ENCODE measurements around the gene WDR59. TPM values are rescaled to one million over a fixed set of nuclear protein-coding genes. Genes with fewer than 3 reads are reported as not detected.

The WDR59 gene
- polyA plus RNA-seq, 1 of the 3 experiments (the other 2 are of a cell fraction) = 48.2 TPM

DNA sequence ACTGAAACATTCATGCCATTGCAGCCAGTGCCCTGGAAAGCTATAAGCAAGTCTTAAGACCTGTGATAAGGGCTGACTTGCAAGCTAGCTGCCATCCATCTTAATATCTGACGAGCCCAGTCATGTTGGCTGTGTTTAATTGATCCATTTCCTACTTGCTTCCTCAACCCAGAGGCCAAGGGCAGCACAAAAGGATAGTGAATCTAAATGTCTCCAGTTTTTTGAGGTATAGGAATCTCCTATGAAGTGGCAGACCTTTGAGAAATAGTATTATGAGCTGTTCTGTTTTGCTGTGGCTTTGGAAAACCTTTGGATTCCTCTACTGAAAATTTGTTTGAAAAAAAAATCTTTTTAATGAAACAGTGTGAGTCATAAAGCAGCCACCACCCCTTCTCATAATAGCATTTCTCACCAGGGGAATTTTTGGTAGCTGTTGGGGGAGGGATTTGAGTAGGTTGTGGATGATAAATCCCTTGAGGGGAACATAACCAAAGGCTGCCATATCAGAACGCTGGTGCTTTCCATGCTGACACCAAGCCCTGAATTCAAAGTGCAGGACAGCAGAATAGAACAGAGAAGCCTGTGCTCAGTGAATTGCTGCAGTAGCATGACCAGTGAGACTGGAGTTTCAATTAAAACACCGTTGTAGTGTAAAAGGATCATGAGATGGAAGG is 26.8 kb upstream of the WDR59 start:
- Histone ChIP-seq H3K36me3 (replicated peaks in 1 of 2; ENCODE audit: control insufficient read depth in 1 of 2, insufficient read depth in 2 of 2, low read length in 1 of 2) (peaks cover 0 to 3% of the 10 kb centered on the region in 2 experiments), H4K20me1 (ENCODE audit: insufficient read depth) (peaks cover 9% of the 10 kb centered on the region), H3K9me2 (no peaks in the 10 kb centered on the region), H3K27me3 (ENCODE audit: insufficient read depth) (no peaks in the 10 kb centered on the region), H3K9ac (peak overlapping the region; percentile 13; the same call in 1 of the 2 replicates), H3K4me2 (peak overlapping the region; percentile 65), H3K79me2 (ENCODE audit: insufficient read depth) (peaks cover 92% of the 10 kb centered on the region), H3K27ac (ENCODE audit: low read depth in 2 of 2, low read length in 1 of 2) (peak overlapping the region; percentile 68 to 77), H3K9me3 (no peaks in the 10 kb centered on the region), H3F3A (replicated peaks; ENCODE audit: insufficient read depth) (peaks cover 21% of the 10 kb centered on the region), H2AFZ (ENCODE audit: low read depth) (0 out of 2 replicates have a peak overlapping the region, but pooled peaks have one; percentile 0), H3K4me1 (ENCODE audit: control insufficient read depth in 1 of 2, insufficient read depth in 2 of 2, low read depth in 1 of 2, low read length in 1 of 2) (peaks cover 11 to 25% of the 10 kb centered on the region in 2 experiments; a peak in 3 of 4 replicates), H3K4me3 (ENCODE audit: low read depth in 2 of 2, low read length in 1 of 2) (no peak overlapping the region)
- 40% methylated on average over 3 of the region's 3 CpGs for WGBS (ENCODE audit: low lambda C conversion rate)
- TF ChIP-seq, protein P1, sequence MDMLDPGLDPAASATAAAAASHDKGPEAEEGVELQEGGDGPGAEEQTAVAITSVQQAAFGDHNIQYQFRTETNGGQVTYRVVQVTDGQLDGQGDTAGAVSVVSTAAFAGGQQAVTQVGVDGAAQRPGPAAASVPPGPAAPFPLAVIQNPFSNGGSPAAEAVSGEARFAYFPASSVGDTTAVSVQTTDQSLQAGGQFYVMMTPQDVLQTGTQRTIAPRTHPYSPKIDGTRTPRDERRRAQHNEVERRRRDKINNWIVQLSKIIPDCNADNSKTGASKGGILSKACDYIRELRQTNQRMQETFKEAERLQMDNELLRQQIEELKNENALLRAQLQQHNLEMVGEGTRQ (IDR thresholded peaks at IDR 0.05; ENCODE audit: borderline replicate concordance, low read depth, low read length) = no peak
- peak; percentile 61; the same call in 1 of the 2 replicates for TF ChIP-seq FOSL2 (IDR thresholded peaks at IDR 0.05; ENCODE audit: borderline replicate concordance, low read depth)
- TF ChIP-seq RXRA (IDR thresholded peaks at IDR 0.05; ENCODE audit: borderline replicate concordance, low read depth) = no peak
- no peak for TF ChIP-seq SIN3A (IDR thresholded peaks at IDR 0.05; ENCODE audit: borderline replicate concordance, low read depth, low read length)
- no peak for TF ChIP-seq GATA2 (CRISPR knock-in tag; IDR thresholded peaks at IDR 0.05)
- TF ChIP-seq SMC3 (IDR thresholded peaks at IDR 0.05; ENCODE audit: low read depth, low read length) = no peak
- no peak for TF ChIP-seq RFX5 (IDR thresholded peaks at IDR 0.05; ENCODE audit: low read length)
- TF ChIP-seq YY1 (IDR thresholded peaks at IDR 0.05; ENCODE audit: low read depth) = 0 out of 2 replicates have a peak, but pooled peaks have one; percentile 14
- no peak for TF ChIP-seq MXI1 (IDR thresholded peaks at IDR 0.05; ENCODE audit: low read depth, low read length)
- no peak for TF ChIP-seq EZH2phosphoT487 (IDR thresholded peaks at IDR 0.05; ENCODE audit: borderline replicate concordance, low read depth)
- TF ChIP-seq CHD2 (IDR thresholded peaks at IDR 0.05; ENCODE audit: low read length, partially characterized antibody) = no peak
- TF ChIP-seq MEF2A (IDR thresholded peaks at IDR 0.05; ENCODE audit: borderline replicate concordance, low read depth) = no peak
- TF ChIP-seq, protein P2, sequence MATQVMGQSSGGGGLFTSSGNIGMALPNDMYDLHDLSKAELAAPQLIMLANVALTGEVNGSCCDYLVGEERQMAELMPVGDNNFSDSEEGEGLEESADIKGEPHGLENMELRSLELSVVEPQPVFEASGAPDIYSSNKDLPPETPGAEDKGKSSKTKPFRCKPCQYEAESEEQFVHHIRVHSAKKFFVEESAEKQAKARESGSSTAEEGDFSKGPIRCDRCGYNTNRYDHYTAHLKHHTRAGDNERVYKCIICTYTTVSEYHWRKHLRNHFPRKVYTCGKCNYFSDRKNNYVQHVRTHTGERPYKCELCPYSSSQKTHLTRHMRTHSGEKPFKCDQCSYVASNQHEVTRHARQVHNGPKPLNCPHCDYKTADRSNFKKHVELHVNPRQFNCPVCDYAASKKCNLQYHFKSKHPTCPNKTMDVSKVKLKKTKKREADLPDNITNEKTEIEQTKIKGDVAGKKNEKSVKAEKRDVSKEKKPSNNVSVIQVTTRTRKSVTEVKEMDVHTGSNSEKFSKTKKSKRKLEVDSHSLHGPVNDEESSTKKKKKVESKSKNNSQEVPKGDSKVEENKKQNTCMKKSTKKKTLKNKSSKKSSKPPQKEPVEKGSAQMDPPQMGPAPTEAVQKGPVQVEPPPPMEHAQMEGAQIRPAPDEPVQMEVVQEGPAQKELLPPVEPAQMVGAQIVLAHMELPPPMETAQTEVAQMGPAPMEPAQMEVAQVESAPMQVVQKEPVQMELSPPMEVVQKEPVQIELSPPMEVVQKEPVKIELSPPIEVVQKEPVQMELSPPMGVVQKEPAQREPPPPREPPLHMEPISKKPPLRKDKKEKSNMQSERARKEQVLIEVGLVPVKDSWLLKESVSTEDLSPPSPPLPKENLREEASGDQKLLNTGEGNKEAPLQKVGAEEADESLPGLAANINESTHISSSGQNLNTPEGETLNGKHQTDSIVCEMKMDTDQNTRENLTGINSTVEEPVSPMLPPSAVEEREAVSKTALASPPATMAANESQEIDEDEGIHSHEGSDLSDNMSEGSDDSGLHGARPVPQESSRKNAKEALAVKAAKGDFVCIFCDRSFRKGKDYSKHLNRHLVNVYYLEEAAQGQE (IDR thresholded peaks at IDR 0.05; ENCODE audit: low read depth, low read length) = no peak
- TF ChIP-seq JUND (IDR thresholded peaks at IDR 0.05) = peak; percentile 54
- TF ChIP-seq TCF12 (IDR thresholded peaks at IDR 0.05) = 0 out of 2 replicates have a peak, but pooled peaks have one; percentile 15
- no peak for TF ChIP-seq TAF1 (IDR thresholded peaks at IDR 0.05; ENCODE audit: borderline replicate concordance, low read depth, low read length)
- no peak for TF ChIP-seq EP300 (IDR thresholded peaks at IDR 0.05; ENCODE audit: borderline replicate concordance in 1 of 2, low read depth in 1 of 2, low read length in 1 of 2)
- ChIA-PET POLR2A (interaction anchor here (0.6 kb wide), 1 partner anchor 272 kb away, joined by 3 read pairs; no protein-coding TSS in a partner anchor), CTCF (interaction anchor here (1.9 to 5.4 kb wide), 2 partner anchors 13 to 99 kb away, joined by 6 to 30 read pairs; partner anchors contain the start of gene ZNRF1)
- DNase-seq = no peak
